HG03342 (cell line): Measurements from ENCODE around the gene PDE4C.

Experiments
- ATAC-seq: cut with Tn5 transposase; IDR thresholded peaks from one replicate; pipeline ENCODE4 v1.9.1; 2021; ENCODE audit warnings: mild to moderate bottlenecking, moderate library complexity; ENCODE audit not compliant: unreplicated experiment

Gene PDE4C

GRCh38 chr19:18254546-18255503, 28.6 kb upstream of the PDE4C start:
- ATAC-seq = no peak

GRCh38 chr19:18253716-18254115, 27.5 kb upstream of the PDE4C start:
- ATAC-seq = no peak

- no peak for ATAC-seq
Observed at GRCh38 chr19:18253130-18253529, 26.9 kb upstream of the PDE4C start.

GRCh38 chr19:18252370-18252717, 26.1 kb upstream of the PDE4C start:
- no peak for ATAC-seq

GRCh38 chr19:18251587-18252369, 25.5 kb upstream of the PDE4C start:
- no peak for ATAC-seq

- ATAC-seq = no peak
Observed at GRCh38 chr19:18249834-18250233, 23.6 kb upstream of the PDE4C start.

- no peak for ATAC-seq
Observed at GRCh38 chr19:18245297-18245696, 19.1 kb upstream of the PDE4C start.

GRCh38 chr19:18239303-18239702, 13.1 kb upstream of the PDE4C start:
- no peak for ATAC-seq

GRCh38 chr19:18234194-18234593, 8.0 kb upstream of the PDE4C start:
- ATAC-seq = no peak

- ATAC-seq = no peak
Observed at GRCh38 chr19:18233224-18233825, 7.1 kb upstream of the PDE4C start.

GRCh38 chr19:18232540-18233223, 6.4 kb upstream of the PDE4C start:
- ATAC-seq = no peak

- ATAC-seq = no peak
Observed at GRCh38 chr19:18231775-18232174, 5.5 kb upstream of the PDE4C start.

- no peak for ATAC-seq
Observed at GRCh38 chr19:18230941-18231734, 4.9 kb upstream of the PDE4C start.

GRCh38 chr19:18229915-18230314, 3.7 kb upstream of the PDE4C start:
- no peak for ATAC-seq

GRCh38 chr19:18229474-18229873, 3.2 kb upstream of the PDE4C start:
- ATAC-seq = no peak

- no peak for ATAC-seq
Observed at GRCh38 chr19:18227781-18228271, 1.6 kb upstream of the PDE4C start.

GRCh38 chr19:18226956-18227780, 930 bp upstream of the PDE4C start:
- no peak for ATAC-seq

- no peak for ATAC-seq
Observed at GRCh38 chr19:18225355-18225701, 910 bp downstream of the PDE4C start.
